HG03469 (cell line): Measurements from ENCODE around the gene CXADR.
"Not testable (repeated sequence)": the region's sequence is repeated elsewhere in the genome, so short reads cannot be mapped to it uniquely, and the experiment has no call there.

Experiments
- ATAC-seq: cut with Tn5 transposase; IDR thresholded peaks from one replicate; pipeline ENCODE4 v1.9.1; 2021; ENCODE audit warnings: mild to moderate bottlenecking, moderate library complexity, moderate number of reproducible peaks; ENCODE audit not compliant: unreplicated experiment

The CXADR gene

GRCh38 chr21:17512253-17513213 lies at the start of gene CXADR:
TSS of gene CXADR (plus strand) at chr21:17513043. CDS start at chr21:17513130, 87 bp downstream.
- peak; percentile 76 for ATAC-seq

DNA sequence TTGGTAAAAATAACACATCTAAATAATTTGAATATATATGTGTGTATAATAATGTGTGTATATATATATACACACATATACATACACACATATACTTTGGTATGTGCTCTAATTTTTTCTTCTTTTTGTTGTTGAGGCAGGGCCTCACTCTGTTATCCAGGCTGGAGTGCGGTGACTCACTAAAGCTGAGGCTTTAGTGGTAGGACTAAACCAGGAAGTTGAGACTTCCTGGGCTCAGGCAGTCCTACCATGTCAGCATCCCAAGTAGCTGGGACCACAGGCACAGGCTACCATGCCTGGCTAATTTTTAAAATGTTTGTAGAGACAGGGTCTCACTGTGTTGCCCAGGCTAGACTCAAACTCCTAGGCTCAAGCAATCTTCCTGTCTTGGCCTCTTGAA lies 46.7 kb upstream of the CXADR start:
- ATAC-seq: no peak

DNA sequence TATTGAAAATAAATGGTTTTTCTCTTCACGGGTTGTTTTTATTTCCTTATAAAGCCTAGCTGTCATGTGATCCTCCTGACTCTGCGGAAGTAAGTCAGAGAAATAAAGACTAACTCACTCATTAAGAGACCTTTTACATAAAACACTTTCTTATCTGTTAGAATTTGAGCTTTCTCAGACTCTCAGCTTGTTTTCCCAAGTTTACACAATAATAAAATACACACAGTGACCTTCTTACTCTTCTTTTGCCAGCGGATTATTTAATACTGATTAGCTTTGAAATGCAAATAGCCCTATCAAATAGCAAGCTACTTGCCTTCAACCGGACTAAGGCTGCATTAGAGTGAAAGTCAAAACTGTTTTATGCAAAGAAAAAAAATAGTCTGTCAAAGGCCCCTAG lies 45.5 kb upstream of the CXADR start:
- ATAC-seq: no peak

DNA sequence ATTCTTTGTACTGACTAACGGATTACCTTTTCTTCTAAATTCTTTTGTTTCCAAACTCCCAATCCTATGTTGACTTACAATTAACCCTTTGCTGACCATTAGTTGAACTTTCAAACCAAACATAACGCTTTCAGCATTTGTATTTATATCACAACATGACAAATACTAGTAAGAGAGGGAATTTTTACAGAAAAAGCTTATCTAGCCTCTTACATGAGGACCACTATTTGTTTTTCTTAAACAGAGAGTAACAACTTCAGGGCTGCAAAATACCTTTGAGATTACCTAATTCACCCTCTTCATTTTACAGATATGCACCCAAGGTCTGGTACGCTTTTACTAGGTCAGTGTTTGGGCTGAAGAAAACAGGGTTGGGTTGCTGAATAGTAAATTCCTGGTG lies 45.0 kb upstream of the CXADR start:
- no peak for ATAC-seq

DNA sequence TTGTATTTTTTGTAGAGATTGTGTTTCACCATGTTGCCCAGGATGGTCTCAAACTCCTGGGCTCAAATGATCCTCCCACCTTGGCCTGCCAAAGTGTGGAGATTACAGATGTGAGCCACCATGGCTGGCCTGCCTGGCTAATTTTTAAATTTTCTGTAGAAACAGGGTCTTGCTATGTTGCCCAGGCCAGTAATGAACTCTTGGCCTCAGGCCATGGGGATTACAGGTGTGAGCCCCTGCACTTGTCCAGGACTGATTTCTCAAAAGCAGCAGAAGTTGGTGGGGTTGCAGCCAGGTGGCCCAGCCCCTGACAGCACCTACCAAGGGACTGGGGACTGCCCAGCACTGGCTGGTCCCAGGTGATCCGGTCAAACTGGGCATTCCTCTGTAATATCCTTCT lies 44.1 kb upstream of the CXADR start:
- no peak for ATAC-seq

DNA sequence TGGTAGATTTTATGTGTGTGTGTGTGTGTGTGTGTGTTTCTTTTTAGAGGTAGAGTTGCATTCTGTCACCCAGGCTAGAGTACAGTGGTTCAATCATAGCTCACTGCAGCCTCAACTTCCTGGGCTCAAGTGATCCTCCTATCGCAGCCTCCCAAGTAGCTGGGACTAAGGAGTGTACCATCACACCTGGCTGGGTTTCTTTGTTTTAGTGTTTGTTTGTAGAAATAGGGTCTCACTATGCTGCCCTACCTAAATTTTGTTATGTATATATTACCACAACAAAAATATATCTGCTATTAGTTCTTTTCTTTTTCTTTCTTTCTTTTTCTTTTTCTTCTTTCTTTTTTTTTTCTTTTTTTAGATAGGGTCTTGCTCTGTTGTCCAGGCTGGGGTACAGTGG lies 43.1 kb upstream of the CXADR start:
- ATAC-seq: no peak

DNA sequence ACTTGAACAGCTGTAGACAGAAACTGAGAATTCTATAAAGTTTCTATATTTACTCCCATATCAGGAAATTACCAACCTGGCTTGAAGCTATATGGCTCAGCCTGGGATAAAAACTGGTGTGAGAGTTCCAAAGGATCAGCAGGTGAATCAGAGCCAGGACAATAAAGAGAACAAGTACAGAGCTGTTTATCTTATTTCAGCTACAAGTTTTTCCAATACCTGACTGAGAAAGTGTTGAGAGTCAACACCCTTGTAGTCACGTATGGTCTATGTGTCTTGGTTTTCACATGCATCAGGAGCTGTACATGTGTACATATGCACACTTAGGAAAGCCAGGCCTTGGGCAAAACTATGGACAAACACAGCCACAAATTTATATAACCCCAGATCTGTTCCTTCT lies 40.7 kb upstream of the CXADR start:
- no peak for ATAC-seq

DNA sequence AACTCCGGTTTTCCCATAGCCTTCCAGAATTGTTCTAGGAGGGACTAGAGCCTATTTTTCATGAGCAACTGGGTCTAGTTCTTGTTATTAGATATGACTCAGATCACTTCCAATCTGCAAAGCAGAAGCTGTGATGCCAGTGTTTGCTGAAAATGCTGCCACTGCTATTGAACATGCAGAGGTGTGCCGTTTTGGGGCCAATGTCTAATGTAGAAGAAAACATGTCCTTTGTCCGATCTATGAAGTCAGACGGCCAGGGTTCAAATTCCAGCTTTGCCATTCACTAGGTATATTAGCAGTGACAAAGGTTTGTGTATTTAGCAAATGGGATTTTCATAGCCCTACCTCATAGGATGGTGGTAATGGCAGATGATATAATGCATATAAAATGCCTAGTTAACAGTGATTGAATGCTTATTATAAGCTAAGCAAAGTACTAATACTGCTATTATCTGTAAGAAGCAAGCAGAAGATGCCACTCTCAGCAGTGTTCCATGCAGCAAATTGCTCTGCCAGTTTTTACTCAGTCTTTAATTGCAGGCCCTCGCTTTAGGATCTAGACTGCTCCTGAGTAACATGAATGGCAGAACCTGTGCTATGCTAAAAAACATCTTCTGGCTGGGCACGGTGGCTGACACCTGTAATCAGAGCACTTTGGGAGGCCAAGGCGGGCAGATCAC lies 40.1 kb upstream of the CXADR start:
- ATAC-seq: no peak

- ATAC-seq: peak; percentile 52
Measured at GRCh38 chr21:17476006-17476405, 36.8 kb upstream of the CXADR start.

- not testable (repeated sequence) for ATAC-seq
Measured at GRCh38 chr21:17478156-17478555, 34.7 kb upstream of the CXADR start.

GRCh38 chr21:17479606-17480005 lies 33.2 kb upstream of the CXADR start:
- ATAC-seq: no peak

- ATAC-seq: no peak
Measured at GRCh38 chr21:17482928-17483327, 29.9 kb upstream of the CXADR start.

- ATAC-seq: peak; percentile 94
Measured at GRCh38 chr21:17488620-17489019, 24.2 kb upstream of the CXADR start.

DNA sequence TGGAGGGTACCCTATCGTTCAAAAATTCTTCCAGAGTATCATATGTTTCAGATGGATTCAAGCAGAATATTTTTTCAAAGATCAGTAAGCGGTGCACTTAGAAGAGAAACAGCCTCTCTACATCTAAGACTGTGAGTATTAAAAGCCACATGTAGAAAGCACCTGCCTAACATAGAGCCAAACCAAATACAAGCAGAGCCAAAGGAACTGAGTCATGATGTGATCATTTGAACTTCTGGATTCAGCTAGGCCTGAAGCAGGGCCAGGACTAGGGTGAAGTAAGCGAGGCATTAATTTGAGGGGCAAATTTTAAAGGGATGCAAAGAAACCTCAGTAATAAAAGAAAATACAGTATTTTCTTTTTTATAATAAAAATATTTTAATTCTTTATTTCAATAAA lies 23.3 kb upstream of the CXADR start:
- ATAC-seq: not testable (repeated sequence)

DNA sequence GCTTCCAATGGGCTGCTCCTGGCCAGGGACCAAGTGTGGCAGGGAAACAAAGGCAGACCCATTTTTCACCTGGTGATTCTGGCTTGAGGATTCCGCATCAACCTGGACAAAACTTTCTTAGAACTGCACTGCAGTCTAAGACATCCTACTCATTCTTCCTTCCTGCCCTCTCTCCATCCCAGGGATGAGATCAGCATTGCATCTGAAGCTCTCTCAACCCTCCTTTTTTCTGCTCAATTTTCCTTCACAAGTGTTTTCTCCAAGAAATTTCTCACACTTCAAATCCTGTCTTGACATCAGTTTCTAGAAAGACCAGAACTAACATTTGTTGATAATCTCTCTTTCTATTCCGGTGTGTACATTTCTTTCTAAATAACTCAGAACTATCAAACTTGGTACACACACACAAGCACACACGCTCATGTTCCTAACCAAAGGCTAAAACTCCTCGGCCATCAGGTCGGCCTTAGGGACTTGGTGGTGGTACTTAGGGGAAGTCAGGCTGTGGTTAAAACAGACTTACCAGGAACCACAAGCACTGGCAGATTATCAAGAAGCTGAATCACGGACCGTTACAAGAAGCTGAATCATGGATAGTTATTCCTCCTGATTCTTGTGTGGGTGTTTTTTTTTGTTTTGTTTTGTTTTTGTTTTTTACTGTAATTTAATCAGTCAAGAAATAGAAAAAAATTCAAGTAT lies 21.0 kb upstream of the CXADR start:
- ATAC-seq: no peak

DNA sequence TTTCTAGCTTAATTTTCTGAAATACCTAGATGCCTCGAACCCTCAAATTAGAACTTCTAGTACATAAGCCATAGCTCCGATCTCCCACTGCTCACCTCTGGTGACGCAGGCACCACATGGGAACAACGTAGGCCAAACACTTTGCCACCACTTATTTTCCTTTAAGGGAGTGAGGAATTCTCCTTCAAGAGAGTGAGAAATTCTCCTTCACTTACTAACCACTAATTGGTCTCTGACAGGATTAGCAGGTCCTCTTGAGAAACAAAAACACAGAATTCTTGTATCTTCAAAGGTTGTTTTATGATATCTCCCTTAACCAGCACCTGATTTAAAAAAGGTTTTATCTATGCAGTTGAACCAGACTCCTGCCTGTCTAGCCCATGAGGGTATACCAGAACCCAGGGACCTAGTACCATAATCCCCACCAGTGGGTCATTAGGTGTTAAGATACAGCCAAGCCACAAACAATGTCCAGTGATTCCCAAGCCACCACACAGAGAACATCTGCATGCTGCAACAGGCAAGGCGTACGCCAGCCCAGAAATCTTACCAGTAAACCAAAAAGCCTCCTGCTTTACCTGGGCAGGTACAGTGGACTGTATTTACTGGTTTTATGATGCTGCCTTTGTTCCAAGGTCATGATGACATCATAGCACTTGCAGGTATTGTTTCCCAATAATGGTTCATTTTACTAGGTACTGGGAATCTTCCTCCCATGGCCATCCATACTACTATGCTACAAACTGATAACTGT lies 20.3 kb upstream of the CXADR start:
- ATAC-seq: no peak

DNA sequence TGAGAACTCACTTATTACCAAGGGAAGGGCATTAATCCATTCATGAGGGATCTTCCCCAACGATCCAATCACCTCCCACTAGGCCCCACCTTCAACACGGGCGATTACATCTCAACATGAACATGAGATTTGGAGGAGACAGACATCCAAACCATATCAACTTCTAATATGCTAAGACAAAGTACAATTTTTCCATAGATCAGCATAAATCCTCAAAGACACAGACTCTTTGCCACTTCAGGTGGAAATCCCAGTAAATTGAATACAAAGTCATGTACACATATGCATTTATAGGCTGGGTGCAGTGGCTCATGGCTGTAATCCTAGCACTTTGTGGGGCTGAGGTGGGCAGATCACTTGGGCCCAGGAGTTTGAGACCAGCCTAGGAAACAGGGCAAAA lies 18.8 kb upstream of the CXADR start:
- no peak for ATAC-seq

- no peak for ATAC-seq
Measured at GRCh38 chr21:17495680-17496079, 17.2 kb upstream of the CXADR start.

DNA sequence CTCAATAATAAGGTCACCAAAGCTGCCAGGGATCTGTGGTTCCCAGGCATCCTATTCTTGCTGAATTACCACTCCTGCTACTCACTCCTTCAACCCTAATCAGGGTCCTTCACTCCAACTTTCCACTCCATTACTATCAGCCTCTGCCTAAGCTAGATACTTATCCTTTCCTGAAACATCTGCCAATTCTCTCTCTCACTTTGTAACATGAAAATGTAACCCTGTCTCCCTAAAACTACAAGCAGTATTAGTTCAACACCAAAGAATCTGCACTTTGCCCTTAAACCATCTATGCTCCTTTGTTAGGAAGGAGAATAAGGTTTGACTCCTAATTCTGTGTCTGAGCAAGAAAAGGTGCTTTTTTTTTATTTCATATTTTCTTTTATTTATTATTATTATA lies 15.5 kb upstream of the CXADR start:
- ATAC-seq: no peak

GRCh38 chr21:17498586-17498985 lies 14.3 kb upstream of the CXADR start:
- no peak for ATAC-seq
